GM21360 (cell line): Measurements from ENCODE around the gene PRDX3.
"Not testable (repeated sequence)": the region's sequence is repeated elsewhere in the genome, so short reads cannot be mapped to it uniquely, and the experiment has no call there.

ENCODE experiments used
- ATAC-seq: cut with Tn5 transposase; IDR thresholded peaks from one replicate; pipeline ENCODE4 v1.9.1; 2021; ENCODE audit warnings: mild to moderate bottlenecking, moderate library complexity; ENCODE audit not compliant: unreplicated experiment

Gene PRDX3

DNA sequence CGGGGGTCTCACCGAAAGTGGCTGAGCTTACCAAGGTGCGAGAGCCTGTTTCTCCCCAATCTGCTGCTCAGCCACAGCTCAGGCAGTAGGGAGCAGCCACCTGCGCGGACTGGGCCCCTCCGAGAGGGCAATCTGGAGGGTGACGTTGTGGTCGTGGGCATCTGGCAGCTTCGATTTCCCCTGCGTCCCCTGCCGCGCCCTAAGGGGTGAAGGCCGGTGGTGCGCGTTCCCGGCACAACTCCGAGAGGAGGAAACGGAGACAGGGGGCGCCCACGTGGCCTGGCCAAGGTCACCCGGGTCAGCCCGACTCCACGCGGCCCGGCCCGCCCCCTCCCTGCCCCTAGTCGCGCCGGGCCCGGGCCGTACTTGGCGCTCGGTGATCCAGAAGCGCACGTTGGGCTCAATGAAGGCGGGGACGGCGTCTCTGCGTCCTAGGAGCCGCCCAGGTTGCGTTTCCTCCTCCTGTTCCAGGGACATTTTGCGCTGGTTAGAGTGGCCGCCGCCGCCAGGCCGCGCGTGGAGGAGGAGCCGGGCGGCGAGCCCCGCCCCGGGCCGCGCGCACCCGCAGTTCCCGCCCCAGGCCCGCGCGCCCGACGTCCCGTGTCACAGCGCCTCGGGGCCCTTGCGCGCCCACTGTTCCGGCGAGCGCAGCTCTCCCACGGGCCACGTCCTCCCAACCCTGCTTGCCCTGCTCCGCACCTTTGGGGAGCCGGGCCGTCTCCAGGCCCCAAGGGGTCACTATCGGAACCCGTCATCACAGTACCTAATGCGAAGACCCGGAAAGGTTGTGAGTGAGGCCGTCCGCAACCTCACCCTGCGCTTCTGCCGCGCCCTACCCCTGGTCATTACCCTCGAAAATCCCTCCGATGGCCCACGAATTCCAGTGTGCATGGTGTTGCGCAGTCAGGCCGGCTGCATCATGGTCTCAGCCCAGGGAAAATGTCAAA, 13.2 kb downstream of the PRDX3 start, which contains the start of gene SFXN4:
TSS of gene SFXN4 (minus strand) at position 544 of the 947 bp plus-strand sequence. CDS start at position 477, 67 bp downstream.
- ATAC-seq, result peak; percentile 84

DNA sequence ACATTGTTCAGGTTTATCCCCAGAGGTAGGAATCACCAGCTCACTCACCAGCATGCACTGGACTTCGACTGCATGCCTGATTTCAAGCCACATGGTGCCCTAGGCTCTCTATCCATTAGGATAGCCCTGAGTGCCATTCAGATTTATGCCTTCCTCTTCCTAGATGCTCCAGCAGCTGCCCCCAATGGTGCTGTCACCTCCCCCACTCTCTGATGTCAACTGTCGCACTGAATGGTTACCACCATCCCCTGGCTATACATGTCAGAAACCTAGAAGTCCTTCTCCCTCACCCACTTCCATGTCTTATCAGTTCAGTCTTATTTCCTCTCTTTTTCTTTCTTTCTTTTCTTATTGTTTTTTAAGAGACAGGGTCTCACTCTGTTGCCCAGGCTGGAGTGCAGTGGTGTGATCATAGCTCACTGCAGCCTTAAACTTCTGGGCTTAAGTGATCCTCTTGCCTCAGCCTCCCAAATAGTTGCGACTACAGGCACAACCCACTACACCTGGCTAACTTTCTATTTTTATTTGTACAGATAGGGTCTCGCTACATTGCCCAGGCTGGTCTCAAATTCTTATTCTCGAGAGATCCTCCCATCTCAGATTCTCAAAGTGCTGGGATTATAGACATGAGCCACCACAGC, 16.0 kb downstream of the PRDX3 start:
- no peak for ATAC-seq

DNA sequence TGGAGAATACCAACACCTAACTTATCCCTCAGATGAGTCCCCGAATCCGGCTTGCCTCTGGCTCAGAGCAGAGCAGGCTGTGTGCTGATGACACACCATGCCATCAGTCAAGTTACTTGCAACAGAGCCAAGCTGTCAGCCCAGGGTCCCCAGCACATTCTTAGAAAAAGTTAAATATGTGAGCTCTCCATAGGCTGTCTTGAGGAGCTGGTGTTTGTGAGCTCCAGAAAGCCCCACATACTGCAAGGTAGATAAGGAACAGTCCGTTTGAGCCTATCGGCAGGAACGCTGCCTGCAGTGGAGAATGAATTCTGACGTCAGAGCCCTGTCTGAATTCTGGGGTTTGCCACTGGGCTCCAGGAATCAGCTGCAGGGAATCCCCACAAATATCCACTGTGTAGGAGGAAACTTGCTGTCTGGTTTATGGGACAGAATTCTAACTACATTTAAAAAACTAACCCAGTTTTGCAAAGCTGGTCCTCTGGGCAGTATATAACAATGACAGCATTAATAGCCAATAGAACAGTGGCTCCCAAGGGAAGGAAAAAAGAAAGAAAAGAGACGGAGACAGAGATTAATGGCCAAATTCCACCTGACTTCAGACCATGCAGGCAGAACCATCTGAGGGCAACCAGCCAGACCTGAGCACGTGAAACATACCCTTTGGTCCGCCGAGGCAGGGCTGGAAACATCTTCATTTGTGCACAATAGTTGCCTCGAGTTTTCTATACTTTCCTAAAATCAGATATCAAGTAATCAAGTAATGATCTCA, 16.7 kb downstream of the PRDX3 start:
- no peak for ATAC-seq

DNA sequence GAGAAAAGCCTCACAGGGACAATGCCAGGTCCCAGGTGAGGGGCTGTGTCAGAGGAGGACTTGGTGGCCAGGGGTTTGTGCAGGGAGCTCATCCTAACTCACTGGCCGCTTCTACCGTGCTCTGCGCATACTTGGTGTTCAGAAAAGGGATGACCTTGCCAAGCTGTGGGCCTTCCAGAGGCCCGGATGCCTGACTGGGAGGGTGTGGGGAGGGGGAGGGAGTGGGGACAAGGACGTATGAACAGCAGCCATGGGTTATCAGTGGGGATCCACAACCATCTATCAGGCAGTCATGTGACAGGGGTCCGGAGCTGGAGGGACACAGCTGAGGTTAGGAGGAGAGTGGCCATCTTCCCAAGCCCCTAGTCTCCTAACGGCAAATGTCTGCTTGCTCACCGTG, 19.3 kb downstream of the PRDX3 start:
- ATAC-seq, result no peak

DNA sequence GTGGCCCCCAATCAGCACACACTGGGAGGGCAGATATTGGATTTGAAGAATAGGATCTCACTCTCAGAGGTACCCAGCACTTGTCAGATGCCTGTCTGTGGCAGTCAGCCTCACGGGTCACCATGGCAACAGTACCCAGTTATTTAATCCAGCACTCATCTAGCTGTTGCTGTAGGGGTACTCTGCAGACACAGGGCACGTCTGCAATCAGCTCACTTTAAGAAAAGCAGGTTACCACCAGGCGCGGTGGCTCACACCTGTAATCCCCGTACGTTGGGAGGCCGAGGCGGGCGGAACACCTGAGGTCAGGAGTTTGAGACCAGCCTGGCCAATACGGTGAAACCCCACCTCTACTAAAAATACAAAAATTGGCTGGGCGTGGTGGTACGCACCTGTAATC, 25.0 kb downstream of the PRDX3 start:
- no peak for ATAC-seq

DNA sequence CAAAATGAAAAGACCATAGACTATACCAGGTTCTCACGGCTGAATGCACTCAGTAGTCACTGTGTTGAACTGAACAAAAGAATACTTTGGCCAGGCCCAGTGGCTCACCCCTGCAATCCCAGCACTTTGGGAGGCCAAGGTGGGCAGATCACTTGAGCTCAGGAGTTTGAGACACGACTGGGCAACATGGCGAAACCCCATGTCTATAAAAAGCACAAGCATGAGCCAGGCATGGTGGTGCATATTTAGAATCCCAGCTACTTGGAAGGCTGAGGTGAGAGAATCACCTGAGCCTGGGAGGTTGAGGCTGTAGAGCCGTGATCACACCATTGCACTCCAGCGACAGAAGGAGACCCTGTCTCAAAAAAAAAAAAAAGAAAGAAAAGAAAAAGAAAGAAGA, 25.6 kb downstream of the PRDX3 start:
- no peak for ATAC-seq

DNA sequence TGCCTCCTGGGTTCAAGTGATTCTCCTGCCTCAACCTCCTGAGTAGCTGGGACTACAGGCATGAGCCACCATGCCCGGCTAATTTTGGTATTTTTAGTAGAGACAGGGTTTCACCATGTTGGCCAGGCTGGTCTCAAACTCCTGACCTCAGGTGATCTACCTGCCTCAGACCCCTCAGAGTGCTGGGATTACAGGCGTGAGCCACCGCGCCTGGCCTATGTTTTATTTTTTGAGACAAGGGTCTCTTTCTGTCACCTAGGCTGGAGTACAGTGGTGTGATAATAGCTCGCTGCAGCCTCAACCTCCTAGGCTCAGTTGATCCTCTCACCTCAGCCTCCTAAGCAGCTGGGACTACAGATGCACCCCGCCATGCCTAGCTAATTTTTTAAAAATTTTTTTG, 27.0 kb downstream of the PRDX3 start:
- ATAC-seq, result not testable (repeated sequence)

DNA sequence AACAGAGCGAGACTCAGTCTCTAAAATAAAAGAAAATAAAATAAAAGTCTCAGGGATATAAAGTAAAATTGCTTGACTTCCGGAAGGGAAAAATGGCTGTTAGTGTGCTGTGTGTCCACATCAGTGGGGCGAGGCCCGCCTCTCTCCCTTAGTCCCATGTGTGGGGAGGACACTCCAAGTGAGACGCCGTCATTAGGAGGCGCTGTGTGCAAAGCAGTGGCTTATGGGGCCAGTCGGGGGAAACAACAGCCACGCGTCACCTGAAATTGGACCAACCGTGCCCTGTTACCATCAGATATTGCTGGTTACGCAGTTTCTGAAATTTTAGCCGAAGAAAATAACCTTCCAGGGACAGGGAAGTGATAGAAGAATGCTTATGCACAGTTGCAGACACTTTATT, 28.9 kb downstream of the PRDX3 start:
- no peak for ATAC-seq

DNA sequence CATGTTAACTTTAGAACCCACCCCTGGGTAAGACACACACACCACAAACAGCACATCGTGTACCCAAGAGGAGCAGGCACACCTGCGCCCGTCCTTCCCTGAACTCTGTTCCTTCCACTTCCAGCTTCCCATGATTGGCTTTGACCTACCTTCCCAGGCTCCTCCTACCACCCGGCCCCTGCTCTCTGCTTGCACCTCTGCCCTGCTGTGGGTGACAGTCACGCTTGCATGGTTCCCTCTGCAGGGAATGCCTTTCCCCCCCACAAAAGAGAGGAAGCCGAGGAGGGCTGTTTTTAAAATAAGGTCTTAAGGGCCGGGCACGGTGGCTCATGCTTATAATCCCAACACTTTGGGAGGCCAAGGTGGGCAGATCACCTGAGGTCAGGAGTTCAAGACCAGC, 29.5 kb downstream of the PRDX3 start:
- no peak for ATAC-seq

DNA sequence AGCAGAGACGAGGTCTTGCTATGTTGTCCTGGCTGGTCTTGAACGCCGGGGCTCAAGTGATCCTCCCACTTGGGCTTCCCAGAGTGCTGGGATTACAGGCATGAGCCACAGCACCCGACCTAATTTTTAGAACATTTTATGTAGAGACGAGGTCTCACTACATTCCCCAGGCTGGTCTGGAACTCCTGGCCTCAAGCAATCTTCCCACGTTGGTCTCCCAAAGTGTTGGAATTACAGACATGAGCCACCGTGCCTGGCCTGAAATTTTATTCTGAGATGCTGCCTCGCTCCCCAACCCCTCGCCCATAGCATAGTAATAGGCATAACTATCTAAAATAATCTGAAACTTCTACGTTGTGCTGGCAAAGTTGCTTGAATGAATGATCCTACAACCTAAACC, 35.0 kb downstream of the PRDX3 start:
- no peak for ATAC-seq

DNA sequence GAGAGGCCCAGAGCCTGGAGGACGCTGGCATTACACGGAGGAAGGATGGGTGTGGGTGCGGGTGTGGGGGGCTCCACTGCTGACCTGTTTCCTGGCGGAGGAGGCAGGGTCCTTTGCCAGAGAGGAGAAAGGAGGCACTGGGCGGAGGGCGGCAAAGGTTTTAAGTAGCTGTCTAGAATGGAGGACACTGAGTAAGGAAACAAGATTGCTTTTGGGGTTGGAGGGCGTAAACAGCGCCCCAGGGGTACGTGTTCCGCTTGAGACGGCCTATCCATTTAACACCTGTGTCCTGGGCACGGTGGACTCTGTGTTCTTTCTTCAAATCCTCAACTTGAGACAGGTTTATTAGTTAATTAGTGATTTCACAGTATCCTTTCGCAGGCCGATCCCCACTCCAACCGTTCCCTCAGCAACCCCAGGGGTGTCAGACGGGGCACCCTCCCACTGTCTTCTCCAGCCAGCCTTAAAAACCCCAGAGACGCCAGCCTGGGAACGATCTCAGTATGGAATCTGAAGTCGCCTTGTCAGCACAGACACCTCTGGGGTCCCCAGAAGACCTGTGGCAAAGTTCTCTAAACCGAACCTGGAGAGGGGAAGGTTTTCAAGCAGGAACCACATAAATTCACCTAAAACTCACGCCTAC, 37.9 kb downstream of the PRDX3 start:
- ATAC-seq, result no peak

DNA sequence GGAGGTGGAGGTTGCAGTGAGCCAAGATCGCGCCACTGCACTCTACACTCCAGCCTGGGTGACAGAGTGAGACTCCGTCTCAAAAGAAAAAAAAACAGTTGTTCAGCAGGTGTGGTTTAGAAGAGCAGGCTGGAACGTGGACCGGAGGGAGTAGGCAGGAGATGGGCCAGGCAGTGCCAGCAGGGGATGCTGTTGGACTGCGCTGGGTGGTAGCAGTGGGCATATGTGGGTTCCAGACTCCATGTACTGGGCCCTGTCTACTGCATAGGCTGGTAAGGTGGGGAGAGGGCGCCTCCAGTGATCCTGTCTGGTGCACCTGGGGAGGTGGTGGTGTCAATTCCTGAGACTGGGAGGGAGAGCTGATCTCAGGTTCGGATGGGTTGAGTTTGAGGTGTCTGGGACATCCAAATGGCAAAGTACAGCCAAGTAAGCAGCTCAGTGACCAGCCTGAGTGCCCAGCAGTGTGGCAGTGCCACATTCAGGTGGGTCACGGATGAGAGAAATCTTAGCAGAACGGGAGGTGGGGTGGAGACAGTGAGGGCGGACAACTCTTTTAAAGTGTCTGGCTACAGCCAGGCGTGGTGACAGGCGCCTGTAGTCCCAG, 39.0 kb downstream of the PRDX3 start:
- ATAC-seq, result no peak

DNA sequence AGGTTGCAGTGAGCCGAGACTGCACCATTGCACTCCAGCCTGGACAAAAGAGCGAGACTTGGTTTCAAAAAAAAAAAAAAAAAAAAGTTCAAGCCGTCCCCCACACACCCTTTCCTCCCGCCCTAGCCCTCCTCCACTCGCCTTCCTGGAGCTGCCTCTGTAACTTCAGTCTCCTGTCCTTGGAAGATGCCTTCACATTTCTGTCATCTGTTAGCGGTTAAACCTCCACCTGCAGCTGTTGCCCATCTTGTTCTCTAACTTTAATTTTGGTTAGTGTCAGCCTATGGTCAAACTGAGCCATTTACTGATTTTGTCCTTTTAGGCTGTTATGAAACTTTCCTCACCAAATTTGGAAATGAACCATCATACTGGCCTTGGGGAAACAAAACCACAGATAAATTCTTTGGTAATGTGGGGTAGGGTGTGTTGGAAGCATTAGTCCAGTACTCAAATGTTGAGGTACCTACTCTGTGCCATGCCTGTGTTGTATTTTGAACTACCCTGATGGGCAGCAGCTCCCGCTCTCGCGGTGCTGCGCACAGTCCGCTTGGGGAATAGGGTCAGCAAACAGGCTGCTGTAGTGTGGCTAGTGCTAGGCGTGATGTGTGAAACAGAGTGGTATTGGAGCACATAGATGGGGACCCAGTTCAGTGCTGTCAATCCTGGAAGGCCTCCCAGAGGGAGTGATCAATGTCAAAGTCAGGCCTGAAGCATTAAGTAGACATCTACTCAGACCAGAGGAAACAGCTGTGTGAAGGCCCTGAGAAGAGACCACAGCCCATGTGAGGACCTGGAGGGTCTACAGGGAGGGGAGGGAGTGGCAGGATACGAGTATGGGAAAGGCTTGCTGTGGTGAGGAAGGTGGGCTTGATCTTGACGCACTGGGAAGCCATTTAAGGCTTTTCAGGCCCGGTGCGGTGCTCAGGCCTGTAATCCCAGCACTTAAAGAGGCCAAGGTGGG, 40.0 kb downstream of the PRDX3 start:
- no peak for ATAC-seq

DNA sequence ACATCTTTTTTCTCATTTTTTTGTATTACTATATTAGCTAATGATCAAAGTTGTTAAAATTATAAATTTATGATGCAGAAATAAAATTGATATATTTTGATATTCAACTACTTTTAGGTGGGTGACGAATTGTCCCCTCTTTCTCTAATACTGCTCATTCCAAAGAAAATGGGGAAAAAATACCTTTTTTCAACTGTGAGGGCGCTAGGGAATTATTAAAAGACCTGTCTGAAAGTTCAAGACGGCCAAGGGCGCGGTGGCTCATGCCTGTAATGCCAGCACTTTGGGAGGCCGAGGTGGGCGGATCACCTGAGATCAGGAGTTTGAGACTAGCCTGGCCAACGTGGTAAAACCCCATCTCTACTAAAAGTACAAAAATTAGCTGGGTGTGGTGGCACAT, 40.7 kb downstream of the PRDX3 start:
- not testable (repeated sequence) for ATAC-seq

DNA sequence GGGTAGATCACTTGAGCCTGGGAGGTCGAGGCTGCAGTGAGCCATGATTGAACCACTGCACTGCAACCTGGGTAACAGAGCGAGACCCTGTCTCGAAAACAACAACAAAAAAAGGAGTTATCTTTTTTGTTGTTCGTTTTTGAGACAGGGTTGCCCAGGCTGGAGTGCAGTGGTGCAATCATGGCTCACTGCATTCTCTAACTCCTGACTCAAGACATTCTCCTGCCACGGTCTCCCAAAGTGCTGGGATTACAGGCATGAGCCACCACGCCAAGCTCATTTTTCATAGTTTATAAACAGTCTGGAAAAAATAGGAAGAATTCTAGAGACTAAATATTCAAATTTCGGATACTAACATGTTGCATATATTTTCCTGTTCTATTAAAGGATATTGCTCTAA, 42.5 kb downstream of the PRDX3 start:
- ATAC-seq, result no peak

DNA sequence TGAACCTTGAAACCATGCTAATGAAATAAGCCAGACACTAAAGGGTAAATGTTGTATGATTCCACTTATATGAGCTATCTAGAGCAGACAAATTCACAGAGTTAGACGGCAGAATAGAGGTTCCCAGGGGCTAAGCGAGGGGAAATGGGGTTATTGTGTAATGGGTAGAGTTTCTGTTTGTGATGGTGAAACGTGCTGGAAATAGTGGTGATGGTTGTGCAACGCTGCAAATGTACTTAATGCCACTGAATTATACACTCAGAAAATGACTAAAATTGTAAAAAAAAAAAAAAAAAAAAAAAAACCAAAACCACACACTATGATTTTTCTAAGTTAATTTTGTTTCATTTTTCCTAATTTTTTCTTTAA, 43.1 kb downstream of the PRDX3 start:
- no peak for ATAC-seq

DNA sequence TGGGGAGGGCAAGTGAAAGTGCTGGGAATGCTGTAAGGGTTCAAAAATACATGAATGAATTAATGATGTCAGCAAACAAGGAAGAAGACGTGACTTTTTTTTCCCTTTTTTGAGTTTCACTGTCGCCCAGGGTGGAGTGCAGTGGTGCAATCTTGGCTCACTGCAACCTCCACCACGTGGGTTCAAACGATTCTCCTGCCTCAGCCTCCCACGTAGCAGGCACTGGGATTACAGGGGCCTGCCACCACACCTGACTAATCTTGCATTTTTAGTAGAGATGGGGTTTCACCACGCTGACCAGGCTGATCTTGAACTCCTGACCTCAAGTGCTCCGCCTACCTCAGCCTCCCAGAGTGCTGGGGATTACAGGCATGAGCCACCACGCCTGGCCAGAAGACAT, 44.7 kb downstream of the PRDX3 start:
- ATAC-seq, result no peak

DNA sequence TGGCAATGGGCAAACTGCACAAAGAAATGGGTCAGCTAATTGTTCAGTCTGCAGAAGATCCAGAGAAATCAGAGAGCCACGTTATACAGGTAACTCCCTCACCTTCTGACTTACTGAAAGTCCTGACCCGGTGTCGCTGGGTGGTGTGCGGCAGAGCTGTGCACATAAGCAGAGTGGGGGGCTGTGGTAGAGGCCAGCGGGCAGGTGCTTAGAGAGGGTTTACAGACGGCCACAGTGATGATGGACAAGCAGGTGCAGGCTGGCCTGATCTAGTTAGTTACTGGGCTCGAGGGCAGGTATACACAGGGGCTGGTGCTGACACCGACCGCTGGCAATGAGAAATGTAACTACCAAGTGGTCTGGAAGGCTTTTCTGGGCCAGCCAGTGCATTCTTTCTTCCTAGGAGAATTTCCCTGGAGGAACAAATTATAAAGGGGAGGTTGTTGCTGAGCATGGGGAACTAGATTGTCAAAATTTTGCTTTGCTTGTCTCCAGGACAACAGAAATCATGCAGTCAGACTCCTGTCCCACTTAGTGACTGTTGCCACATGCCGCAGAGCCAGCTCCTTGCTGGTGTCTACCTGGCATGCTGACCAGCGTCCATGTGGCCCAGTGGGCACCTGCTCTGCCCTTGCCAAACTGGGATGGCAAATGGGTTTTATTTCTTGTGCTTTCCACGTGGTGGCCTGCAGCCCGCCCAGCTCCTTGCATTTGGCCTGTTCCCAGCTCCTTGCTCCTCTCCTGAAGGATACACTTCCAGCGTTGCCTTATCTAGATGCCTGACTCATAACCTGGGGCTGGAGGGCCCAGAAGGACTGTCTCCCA, 45.9 kb downstream of the PRDX3 start:
- ATAC-seq, result no peak
